T-cell (primary cell): ENCODE results near the gene TMEM178B. TPM values are rescaled to one million over a fixed set of nuclear protein-coding genes. Genes with fewer than 3 reads are reported as not detected.

ENCODE experiments used
- ATAC-seq, 4 experiments: fragments of 200-7000 bp in 3 of 4; fragments of 150-1000 bp in 1 of 4; cut with Tn5 transposase; replicated peaks in 1 of 4; 1 replicate in 3 of 4; 2 replicates in 1 of 4; pipeline ENCODE4 v1.10.0; 2021; ENCODE audit warnings: moderate library complexity in 3 of 4, mild to moderate bottlenecking in 2 of 4, moderate number of reproducible peaks in 1 of 4
- CTCF ChIA-PET, 2 donors: fragments of 300-600 bp; sonication (Branson Sonifier 250); formaldehyde crosslinking; loops; one replicate each; lab custom pipeline; 2022; ENCODE audit warnings: antibody characterized with exemption in 2 of 2; lab: Charles Lee
- POLR2A ChIA-PET, 2 donors: fragments of 300-600 bp; sonication (Branson Sonifier 250); formaldehyde crosslinking; loops; one replicate each; lab custom pipeline; 2022; ENCODE audit warnings: antibody characterized with exemption in 2 of 2; lab: Charles Lee
- DNase-seq, 35 experiments: peaks; one replicate each; pipeline versions ENCODE4 v3.0.0 to v3.0.0-alpha.2; 2013 to 2023
- H3K27ac ChIP-seq: one replicate; pipeline ENCODE4 v1.5.1; 2013; ENCODE audit warnings: low read length
- H3K27me3 ChIP-seq, 2 experiments: replicated peaks in 1 of 2; 1 replicate in 1 of 2; 2 replicates in 1 of 2; pipeline versions ENCODE4 v1.6.1 to v1.7.0; 2013; ENCODE audit warnings: low read length in 1 of 2, mixed read lengths in 1 of 2; ENCODE audit not compliant: control insufficient read depth in 2 of 2, insufficient read depth in 2 of 2; ENCODE audit errors: extremely low read depth in 1 of 2
- H3K36me3 ChIP-seq, 2 donors: 1 replicate in 1 of 2; 2 replicates in 1 of 2; pipeline versions ENCODE4 v1.6.1 to v1.7.0; 2013; ENCODE audit warnings: low read length in 1 of 2; ENCODE audit not compliant: control insufficient read depth in 2 of 2, insufficient read depth in 1 of 2; ENCODE audit errors: extremely low read depth in 1 of 2
- H3K4me1 ChIP-seq, 2 experiments: 1 replicate in 1 of 2; 2 replicates in 1 of 2; pipeline versions ENCODE4 v1.6.1 to v1.7.0; 2013; ENCODE audit warnings: low read length in 2 of 2, mixed read lengths in 1 of 2; ENCODE audit not compliant: insufficient read depth in 2 of 2, control insufficient read depth in 1 of 2; ENCODE audit errors: extremely low read depth in 1 of 2
- H3K4me3 ChIP-seq, 2 donors: 1 replicate in 1 of 2; 2 replicates in 1 of 2; pipeline versions ENCODE4 v1.5.1 to v1.7.0; 2013; ENCODE audit warnings: mild to moderate bottlenecking in 2 of 2, low read length in 1 of 2, moderate library complexity in 1 of 2; ENCODE audit not compliant: control insufficient read depth in 1 of 2; ENCODE audit errors: extremely low read depth in 1 of 2
- H3K9me3 ChIP-seq: 2 replicates; pipeline ENCODE4 v1.7.0; 2013
- H3K27ac Mint-ChIP-seq, 2 donors: one replicate each; pipeline ENCODE4 v1.8.0; 2020 to 2021; ENCODE audit warnings: mild to moderate bottlenecking in 2 of 2, mixed read lengths in 2 of 2
- H3K27me3 Mint-ChIP-seq, 2 donors: one replicate each; pipeline ENCODE4 v1.8.0; 2021 to 2022; ENCODE audit warnings: mixed read lengths in 2 of 2
- H3K36me3 Mint-ChIP-seq: one replicate; pipeline ENCODE4 v1.8.0; 2021; ENCODE audit warnings: mixed read lengths
- H3K4me1 Mint-ChIP-seq, 3 donors: one replicate each; pipeline ENCODE4 v1.8.0; 2020 to 2022; ENCODE audit warnings: mixed read lengths in 3 of 3, mild to moderate bottlenecking in 1 of 3
- H3K4me3 Mint-ChIP-seq, 3 donors: one replicate each; pipeline ENCODE4 v1.8.0; 2020 to 2022; ENCODE audit warnings: mild to moderate bottlenecking in 3 of 3, mixed read lengths in 3 of 3, moderate library complexity in 3 of 3
- H3K9me3 Mint-ChIP-seq, 3 donors: one replicate each; pipeline ENCODE4 v1.8.0; 2020 to 2022; ENCODE audit warnings: mixed read lengths in 3 of 3
- WGBS: methylation state at CpG from one replicate; pipeline ENCODE4 v1.1.5; 2013; ENCODE audit warnings: missing lambda C conversion rate; ENCODE audit not compliant: insufficient coverage; 5-methylcytosine and 5-hydroxymethylcytosine counted together
- total RNA-seq, 35 experiments: library from RNA in 6 of 35; stranded (reverse) in 6 of 35; fragments of 120-200 nt in 1 of 35; gene quantifications; one replicate each; pipeline versions ENCODE4 v1.2.1 to v1.2.4 and lab custom pipeline; 2013 to 2026

TMEM178B gene
- total RNA-seq, 5 donors from 2014 or later (not counting 1 experiment from before 2014, with no cell fraction given): 0.14 to 0.86 (median 0.32) TPM

DNA sequence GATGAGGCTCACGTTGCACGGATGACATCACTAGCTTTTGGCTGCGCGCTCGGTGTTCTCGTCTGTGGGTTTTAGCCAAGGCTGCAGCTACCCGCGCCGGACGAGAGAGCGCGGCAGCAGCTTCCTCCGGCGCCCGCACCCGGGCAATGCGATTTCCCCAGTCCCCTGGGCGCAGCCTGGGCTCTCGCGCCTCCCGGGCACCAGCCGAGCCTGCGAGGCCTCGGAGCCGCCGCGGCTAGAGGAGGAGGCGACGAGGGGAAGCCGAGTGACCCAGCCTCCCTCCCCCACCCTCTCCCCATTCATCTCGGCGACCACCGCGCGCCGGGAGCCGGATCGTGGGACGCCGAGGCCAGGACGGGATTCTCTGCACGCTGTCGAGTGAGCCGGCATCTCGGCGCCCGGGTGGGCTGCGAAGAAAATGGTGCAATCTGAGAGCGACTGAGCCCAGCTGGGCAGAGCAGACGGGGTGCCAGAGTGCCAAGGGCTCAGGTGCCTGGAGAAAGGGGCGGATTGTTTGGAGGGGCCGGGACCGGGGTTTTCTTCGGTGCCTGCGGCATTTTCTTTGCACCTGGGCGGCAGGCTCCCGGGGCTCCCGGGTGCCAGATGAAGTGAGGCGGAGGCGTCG is 1.2 kb upstream of the TMEM178B start:
- Mint-ChIP-seq H3K27me3 (peaks cover 31 to 64% of the 10 kb centered on the region in 2 donors), H3K4me3 (peak overlapping the region; percentile 70 to 91 (median 83)), H3K27ac (no peak overlapping the region), H3K9me3 (no peaks in the 10 kb centered on the region), H3K4me1 (peaks cover 24 to 36% (median 26%) of the 10 kb centered on the region in 3 donors), H3K36me3 (no peaks in the 10 kb centered on the region)
- DNase-seq: peak in 2 of 35 experiments; percentile 20 to 28
- WGBS: 1% methylated on average over 52 of the region's 61 CpGs
- Histone ChIP-seq H3K9me3 (no peaks in the 10 kb centered on the region), H3K27me3 (peaks cover 18 to 53% of the 10 kb centered on the region in 2 experiments), H3K4me3 (peak overlapping the region; percentile 44 to 77), H3K36me3 (no peaks in the 10 kb centered on the region), H3K4me1 (peaks cover 14 to 34% of the 10 kb centered on the region in 2 experiments), H3K27ac (no peak overlapping the region)
- CTCF ChIA-PET: no interaction called here
- ATAC-seq: peak in 3 of 4 experiments; percentile 25 to 54 (median 35)
- POLR2A ChIA-PET: no interaction called here

DNA sequence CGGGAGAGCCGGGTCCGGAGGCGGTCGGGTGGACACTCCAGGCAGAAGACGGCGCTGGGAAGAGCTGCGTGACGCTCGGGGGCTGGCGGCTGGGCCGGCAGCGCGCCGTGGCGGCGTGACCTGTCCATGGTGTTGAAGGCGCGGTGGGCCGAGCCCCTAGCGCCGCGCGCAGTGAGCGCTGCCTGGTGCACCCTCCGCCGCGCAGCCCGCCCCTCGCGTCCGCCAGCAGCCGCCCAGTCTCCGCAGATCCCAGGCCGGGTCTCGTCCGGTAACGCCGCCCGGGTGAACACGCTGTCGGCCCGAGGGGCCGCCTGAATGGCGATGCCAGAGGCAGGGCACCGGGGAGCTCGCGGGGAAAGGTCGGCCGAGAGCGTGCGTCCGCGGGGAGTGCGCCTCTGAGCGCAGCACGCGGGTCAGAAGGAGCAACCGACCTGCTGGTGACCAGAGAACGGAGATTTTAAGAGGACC is 657 bp upstream of the TMEM178B start:
- 1% methylated on average over 55 of the region's 60 CpGs for WGBS
- peaks cover 18 to 50% of the 10 kb centered on the region in 2 experiments for H3K27me3 ChIP-seq
- ATAC-seq: peak; percentile 43 to 61 (median 56)

DNA sequence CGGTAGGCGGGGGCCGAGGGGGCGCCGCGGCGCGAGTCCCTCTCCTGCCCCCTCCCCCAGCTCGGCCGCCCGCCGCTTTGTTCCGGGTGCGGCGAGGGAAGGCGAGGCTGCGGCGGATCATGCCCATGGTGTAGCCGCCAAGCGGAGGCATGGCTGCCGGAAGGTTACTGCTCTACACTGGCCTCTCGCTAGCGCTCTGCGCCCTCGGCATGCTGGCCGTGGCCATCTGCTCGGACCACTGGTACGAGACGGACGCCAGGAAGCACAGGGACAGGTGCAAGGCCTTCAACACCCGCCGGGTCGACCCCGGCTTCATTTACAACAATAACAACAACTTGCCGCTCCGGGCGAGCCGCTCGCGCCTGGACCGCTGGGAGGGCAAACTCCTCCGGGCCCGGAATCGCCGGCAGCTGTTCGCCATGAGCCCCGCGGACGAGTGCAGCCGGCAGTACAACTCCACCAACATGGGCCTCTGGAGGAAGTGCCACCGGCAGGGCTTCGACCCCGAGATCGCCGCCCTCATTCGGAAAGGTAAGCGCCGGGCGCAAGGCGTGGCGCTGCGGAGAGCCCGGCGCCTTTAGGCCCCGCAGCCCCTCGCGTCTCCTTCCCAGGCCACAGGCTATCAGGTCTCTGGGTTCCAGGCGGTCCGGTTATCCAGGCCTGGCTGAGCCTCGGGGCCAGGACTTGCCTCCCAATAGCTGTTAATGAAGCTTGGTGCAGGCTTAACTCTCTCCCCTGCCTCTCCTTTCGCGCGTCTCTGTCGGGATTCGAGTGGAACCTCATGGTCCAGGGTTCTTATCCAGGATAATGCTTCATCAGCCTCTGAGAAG is 513 bp downstream of the TMEM178B start:
- Mint-ChIP-seq H3K27me3 (peaks cover 24 to 50% of the 10 kb centered on the region in 2 donors), H3K36me3 (no peaks in the 10 kb centered on the region), H3K27ac (no peak overlapping the region), H3K4me1 (peaks cover 24 to 36% (median 26%) of the 10 kb centered on the region in 3 donors), H3K9me3 (no peaks in the 10 kb centered on the region), H3K4me3 (peak overlapping the region; percentile 68 to 75 (median 74))
- Histone ChIP-seq H3K4me1 (peaks cover 14 to 34% of the 10 kb centered on the region in 2 experiments), H3K27me3 (peaks cover 22 to 50% of the 10 kb centered on the region in 2 experiments), H3K36me3 (no peaks in the 10 kb centered on the region), H3K27ac (no peak overlapping the region), H3K9me3 (no peaks in the 10 kb centered on the region), H3K4me3 (peak overlapping the region; percentile 39 to 71)
- CTCF ChIA-PET: no interaction called here
- POLR2A ChIA-PET: no interaction called here
- peak in 2 of 35 experiments; percentile 8 to 16 for DNase-seq
- ATAC-seq: peak; percentile 28 to 47 (median 38)
- WGBS: 2% methylated on average over 70 of the region's 75 CpGs

More for the DNA sequence above, 657 bp upstream of the TMEM178B start:
- no peak overlapping the region for H3K27ac ChIP-seq
- peaks cover 24 to 36% (median 26%) of the 10 kb centered on the region in 3 donors for H3K4me1 Mint-ChIP-seq
- ChIA-PET CTCF (no interaction called here), POLR2A (no interaction called here)
- no peaks in the 10 kb centered on the region for H3K9me3 ChIP-seq
- H3K4me3 ChIP-seq: peak overlapping the region; percentile 27 to 77
- peak overlapping the region; percentile 70 to 91 (median 76) for H3K4me3 Mint-ChIP-seq
- peak in 3 of 35 experiments; percentile 10 to 33 (median 12) for DNase-seq
- no peaks in the 10 kb centered on the region for H3K9me3 Mint-ChIP-seq
- H3K27me3 Mint-ChIP-seq: peaks cover 31 to 60% of the 10 kb centered on the region in 2 donors
- H3K27ac Mint-ChIP-seq: no peak overlapping the region
- peaks cover 14 to 34% of the 10 kb centered on the region in 2 experiments for H3K4me1 ChIP-seq
- no peaks in the 10 kb centered on the region for H3K36me3 Mint-ChIP-seq
- H3K36me3 ChIP-seq: no peaks in the 10 kb centered on the region

DNA sequence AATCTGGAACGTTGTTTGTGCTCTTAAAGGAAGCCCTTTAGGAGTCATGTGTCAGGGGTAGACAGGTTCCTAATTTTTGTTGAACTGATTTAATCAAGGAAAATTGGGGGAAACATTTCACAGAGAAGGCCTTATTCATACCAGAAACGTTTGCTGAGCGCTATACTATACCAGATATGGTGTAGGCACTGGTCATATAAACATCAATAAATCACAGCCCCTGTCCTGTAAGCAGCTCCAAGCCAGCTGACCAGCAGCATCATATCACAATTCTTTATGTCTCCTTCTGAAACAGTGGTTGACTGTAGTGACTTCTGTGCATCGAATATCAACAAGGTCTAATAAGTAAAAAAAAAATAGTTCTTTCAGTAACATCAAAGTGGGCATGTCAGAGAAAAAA is 1.1 kb downstream of the TMEM178B start:
- H3K9me3 Mint-ChIP-seq: no peaks in the 10 kb centered on the region
- POLR2A ChIA-PET: no interaction called here
- peaks cover 21 to 46% of the 10 kb centered on the region in 2 donors for H3K27me3 Mint-ChIP-seq
- Histone ChIP-seq H3K4me1 (peaks cover 14 to 34% of the 10 kb centered on the region in 2 experiments), H3K36me3 (no peaks in the 10 kb centered on the region), H3K27ac (no peak overlapping the region), H3K9me3 (no peaks in the 10 kb centered on the region), H3K27me3 (peaks cover 22 to 50% of the 10 kb centered on the region in 2 experiments), H3K4me3 (no peak overlapping the region)
- ATAC-seq (no peak), DNase-seq (no peak)
- WGBS: 0% methylated on average over 1 of the region's 4 CpGs
- peak overlapping the region; percentile 68 to 75 (median 74) for H3K4me3 Mint-ChIP-seq
- H3K27ac Mint-ChIP-seq: no peak overlapping the region
- H3K36me3 Mint-ChIP-seq: no peaks in the 10 kb centered on the region
- CTCF ChIA-PET: no interaction called here
- peaks cover 24 to 35% (median 26%) of the 10 kb centered on the region in 3 donors for H3K4me1 Mint-ChIP-seq

DNA sequence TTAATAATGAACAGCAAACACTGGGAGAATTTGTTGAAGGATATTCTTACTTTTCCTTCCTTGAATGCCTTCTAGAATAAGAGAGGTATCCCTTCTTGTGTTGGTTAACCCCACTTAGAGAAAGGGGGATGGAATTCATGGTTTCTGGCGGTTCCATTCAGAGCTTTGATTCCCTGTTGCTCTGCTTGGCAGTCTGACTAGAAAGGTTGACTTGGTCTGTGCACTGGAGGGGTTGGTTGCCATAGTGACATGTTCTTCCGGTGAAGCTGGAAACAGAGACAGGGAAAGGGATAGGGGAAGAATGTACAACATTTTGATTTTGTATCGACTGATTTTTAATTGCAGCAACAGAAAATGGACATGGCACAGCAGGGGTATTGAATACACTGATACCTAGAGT is 2.5 kb downstream of the TMEM178B start:
- no peaks in the 10 kb centered on the region for H3K36me3 Mint-ChIP-seq
- H3K4me3 ChIP-seq: no peak overlapping the region
- ChIA-PET POLR2A (no interaction called here), CTCF (no interaction called here)
- WGBS: 57% methylated on average over 2 of the region's 3 CpGs
- peaks cover 21 to 40% of the 10 kb centered on the region in 2 experiments for H3K27me3 ChIP-seq
- no peak overlapping the region for H3K27ac Mint-ChIP-seq
- H3K4me1 Mint-ChIP-seq: peaks cover 18 to 21% (median 19%) of the 10 kb centered on the region in 3 donors
- no peaks in the 10 kb centered on the region for H3K9me3 Mint-ChIP-seq
- ATAC-seq: no peak
- H3K27ac ChIP-seq: no peak overlapping the region
- no peaks in the 10 kb centered on the region for H3K9me3 ChIP-seq
- no peak for DNase-seq
- peaks cover 14 to 30% of the 10 kb centered on the region in 2 experiments for H3K4me1 ChIP-seq
- H3K4me3 Mint-ChIP-seq: no peak overlapping the region
- H3K27me3 Mint-ChIP-seq: peaks cover 12 to 35% of the 10 kb centered on the region in 2 donors
- H3K36me3 ChIP-seq: no peaks in the 10 kb centered on the region

DNA sequence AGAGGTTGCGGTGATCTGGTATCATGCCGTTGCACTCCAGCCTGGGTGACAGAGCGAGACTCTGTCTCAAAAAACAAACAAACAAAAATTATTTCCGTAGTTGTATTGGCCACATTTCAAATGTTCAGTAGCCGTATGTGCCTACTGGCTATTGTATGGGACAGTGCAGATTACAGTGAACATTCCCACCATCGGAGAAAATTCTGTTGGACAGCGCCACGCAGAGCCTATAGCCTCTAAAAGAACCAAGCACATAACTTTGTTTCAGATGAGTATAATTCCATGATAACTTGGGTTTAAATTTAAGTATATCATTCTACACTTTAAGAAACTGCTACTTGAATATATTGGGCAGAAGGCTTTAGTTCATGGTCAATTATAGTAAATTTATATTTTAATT is 5.4 kb downstream of the TMEM178B start:
- DNase-seq (no peak), ATAC-seq (no peak)
- no peak overlapping the region for H3K27ac ChIP-seq
- Mint-ChIP-seq H3K27ac (no peak overlapping the region), H3K4me3 (no peak overlapping the region), H3K36me3 (no peaks in the 10 kb centered on the region), H3K4me1 (peaks cover 4 to 5% (median 5%) of the 10 kb centered on the region in 3 donors), H3K9me3 (no peaks in the 10 kb centered on the region), H3K27me3 (peaks cover 13 to 23% of the 10 kb centered on the region in 2 donors)
- CTCF ChIA-PET: no interaction called here
- no peaks in the 10 kb centered on the region for H3K36me3 ChIP-seq
- H3K4me3 ChIP-seq: no peak overlapping the region
- no peaks in the 10 kb centered on the region for H3K9me3 ChIP-seq
- POLR2A ChIA-PET: no interaction called here
- peaks cover under 1 to 6% of the 10 kb centered on the region in 2 experiments for H3K4me1 ChIP-seq
- H3K27me3 ChIP-seq: peaks cover 17 to 22% of the 10 kb centered on the region in 2 experiments
- WGBS: no CpG with 5 or more reads among the region's 8 CpGs
